Trophoblast cell (in vitro differentiated cells and primary cell): ENCODE data around the gene HIC2.
"Not testable (repeated sequence)": the region's sequence is repeated elsewhere in the genome, so short reads cannot be mapped to it uniquely, and the experiment has no call there.

Source experiments
- DNase-seq, 2 donors: peaks; one replicate each; pipeline ENCODE4 v3.0.0-alpha.2; 2016
- H2AFZ ChIP-seq: 2 replicates; pipeline ENCODE4 v1.6.1; 2013; ENCODE audit warnings: low read length, moderate library complexity, mild to moderate bottlenecking; ENCODE audit not compliant: insufficient read depth, poor library complexity
- H2AK5ac ChIP-seq: 2 replicates; pipeline ENCODE4 v1.6.1; 2013; ENCODE audit warnings: mild to moderate bottlenecking, low read length
- H2BK120ac ChIP-seq: 2 replicates; pipeline ENCODE4 v1.6.1; 2013; ENCODE audit warnings: low read length, mild to moderate bottlenecking, moderate library complexity; ENCODE audit not compliant: insufficient read depth, poor library complexity
- H2BK12ac ChIP-seq: 2 replicates; pipeline ENCODE4 v1.6.1; 2013; ENCODE audit warnings: mild to moderate bottlenecking, low read length, moderate library complexity
- H2BK5ac ChIP-seq: 2 replicates; pipeline ENCODE4 v1.6.1; 2013; ENCODE audit warnings: low read length, low read depth, moderate library complexity, mild to moderate bottlenecking; ENCODE audit not compliant: poor library complexity
- H3K14ac ChIP-seq: 2 replicates; pipeline ENCODE4 v1.6.1; 2013; ENCODE audit warnings: mild to moderate bottlenecking, low read length
- H3K18ac ChIP-seq: 2 replicates; pipeline ENCODE4 v1.6.1; 2013; ENCODE audit warnings: mild to moderate bottlenecking, low read length
- H3K23ac ChIP-seq: 2 replicates; pipeline ENCODE4 v1.6.1; 2013; ENCODE audit warnings: low read length
- H3K27ac ChIP-seq: 2 replicates; pipeline ENCODE4 v1.5.1; 2013; ENCODE audit warnings: low read depth, mild to moderate bottlenecking, inconsistent platforms, low read length, moderate library complexity
- H3K27me3 ChIP-seq: 2 replicates; pipeline ENCODE4 v1.6.1; 2013; ENCODE audit warnings: inconsistent platforms, mild to moderate bottlenecking, low read length, moderate library complexity; ENCODE audit not compliant: insufficient read depth
- H3K36me3 ChIP-seq, 2 experiments: 1 replicate in 1 of 2; 2 replicates in 1 of 2; pipeline ENCODE4 v1.6.1; 2013; ENCODE audit warnings: low read length in 2 of 2, mild to moderate bottlenecking in 2 of 2, moderate library complexity in 1 of 2; ENCODE audit not compliant: insufficient read depth in 2 of 2, control insufficient read depth in 1 of 2
- H3K4ac ChIP-seq: 2 replicates; pipeline ENCODE4 v1.6.1; 2013; ENCODE audit warnings: low read depth, mild to moderate bottlenecking, low read length, moderate library complexity
- H3K4me1 ChIP-seq, 2 experiments: 1 replicate in 1 of 2; 2 replicates in 1 of 2; pipeline ENCODE4 v1.6.1; 2013; ENCODE audit warnings: low read length in 2 of 2, mild to moderate bottlenecking in 2 of 2, moderate library complexity in 1 of 2; ENCODE audit not compliant: insufficient read depth in 2 of 2, control insufficient read depth in 1 of 2
- H3K4me2 ChIP-seq: 2 replicates; pipeline ENCODE4 v1.6.1; 2013; ENCODE audit warnings: inconsistent platforms, mild to moderate bottlenecking, low read length, moderate library complexity
- H3K4me3 ChIP-seq: 2 replicates; pipeline ENCODE4 v1.5.1; 2013; ENCODE audit warnings: mild to moderate bottlenecking, low read depth, low read length, inconsistent platforms
- H3K79me1 ChIP-seq: one replicate; pipeline ENCODE4 v1.6.1; 2013; ENCODE audit warnings: low read length
- H3K79me2 ChIP-seq: 2 replicates; pipeline ENCODE4 v1.6.1; 2013; ENCODE audit warnings: low read length, mild to moderate bottlenecking; ENCODE audit not compliant: control insufficient read depth, insufficient read depth, poor library complexity
- H3K9ac ChIP-seq: 2 replicates; pipeline ENCODE4 v1.6.1; 2013; ENCODE audit warnings: mild to moderate bottlenecking, low read length
- H3K9me3 ChIP-seq: 2 replicates; pipeline ENCODE4 v1.6.1; 2013; ENCODE audit warnings: low read depth, mild to moderate bottlenecking, control low read depth, inconsistent platforms, low read length; ENCODE audit not compliant: insufficient read depth
- H4K12ac ChIP-seq: 2 replicates; pipeline ENCODE4 v1.6.1; 2013; ENCODE audit warnings: low read depth, mild to moderate bottlenecking, low read length, moderate library complexity
- H4K8ac ChIP-seq: 2 replicates; pipeline ENCODE4 v1.6.1; 2013; ENCODE audit warnings: low read depth, mild to moderate bottlenecking, low read length, moderate library complexity
- H4K91ac ChIP-seq: one replicate; pipeline ENCODE4 v1.6.1; 2013; ENCODE audit warnings: low read depth, mild to moderate bottlenecking, low read length, moderate library complexity
- WGBS: extraction: QIAGEN DNeasy Blood & Tissue Kit; methylation state at CpG from one replicate; pipeline ENCODE4 v1.1.7; 2013; ENCODE audit warnings: missing lambda C conversion rate; ENCODE audit not compliant: insufficient read length, insufficient coverage; ENCODE audit errors: extremely low coverage; 5-methylcytosine and 5-hydroxymethylcytosine counted together

HIC2 gene

DNA sequence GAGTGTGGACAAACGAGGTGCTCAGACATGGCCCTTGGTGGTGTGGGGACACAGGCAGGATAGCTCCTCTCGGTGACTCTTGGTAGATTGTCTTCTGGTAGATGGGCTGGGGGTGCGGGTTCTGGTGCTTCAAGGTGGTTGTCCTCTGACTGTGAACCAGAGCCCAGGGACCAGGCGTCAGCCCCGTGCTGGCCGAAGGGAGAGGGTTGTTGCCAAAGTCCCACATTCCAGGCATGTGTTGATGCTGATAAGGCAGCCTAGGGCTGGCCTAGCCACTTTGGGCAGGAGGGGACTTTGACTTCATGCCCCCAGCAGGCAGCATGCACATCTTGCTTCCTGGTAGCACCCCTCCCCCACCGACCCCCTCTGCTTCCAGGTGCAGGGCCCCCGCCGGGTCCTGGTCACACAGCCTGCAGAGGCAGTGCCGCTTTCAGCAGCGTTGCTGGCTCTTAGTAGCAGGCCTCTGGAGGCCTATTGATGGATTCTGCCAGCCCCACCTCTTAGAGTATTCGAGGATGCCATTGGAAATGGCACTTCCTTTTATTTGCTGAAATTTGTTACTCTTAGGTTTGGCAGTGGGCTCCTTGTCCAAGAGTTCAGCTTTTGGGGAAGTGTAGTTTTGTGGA is 7.0 kb downstream of the HIC2 start:
- H3K9me3 ChIP-seq, H3K79me2 ChIP-seq, H4K8ac ChIP-seq, H3K4me2 ChIP-seq, H2BK12ac ChIP-seq, H3K4me1 ChIP-seq, H3K4me3 ChIP-seq, H4K12ac ChIP-seq, H2BK5ac ChIP-seq, H2AK5ac ChIP-seq, H2BK120ac ChIP-seq, H3K27ac ChIP-seq, H4K91ac ChIP-seq, H3K27me3 ChIP-seq, H3K4ac ChIP-seq, H3K79me1 ChIP-seq, H3K9ac ChIP-seq, H3K23ac ChIP-seq, H3K36me3 ChIP-seq, H2AFZ ChIP-seq, H3K18ac ChIP-seq, H3K14ac ChIP-seq, DNase-seq: not testable (repeated sequence)
- no CpG with 5 or more reads among the region's 12 CpGs for WGBS

DNA sequence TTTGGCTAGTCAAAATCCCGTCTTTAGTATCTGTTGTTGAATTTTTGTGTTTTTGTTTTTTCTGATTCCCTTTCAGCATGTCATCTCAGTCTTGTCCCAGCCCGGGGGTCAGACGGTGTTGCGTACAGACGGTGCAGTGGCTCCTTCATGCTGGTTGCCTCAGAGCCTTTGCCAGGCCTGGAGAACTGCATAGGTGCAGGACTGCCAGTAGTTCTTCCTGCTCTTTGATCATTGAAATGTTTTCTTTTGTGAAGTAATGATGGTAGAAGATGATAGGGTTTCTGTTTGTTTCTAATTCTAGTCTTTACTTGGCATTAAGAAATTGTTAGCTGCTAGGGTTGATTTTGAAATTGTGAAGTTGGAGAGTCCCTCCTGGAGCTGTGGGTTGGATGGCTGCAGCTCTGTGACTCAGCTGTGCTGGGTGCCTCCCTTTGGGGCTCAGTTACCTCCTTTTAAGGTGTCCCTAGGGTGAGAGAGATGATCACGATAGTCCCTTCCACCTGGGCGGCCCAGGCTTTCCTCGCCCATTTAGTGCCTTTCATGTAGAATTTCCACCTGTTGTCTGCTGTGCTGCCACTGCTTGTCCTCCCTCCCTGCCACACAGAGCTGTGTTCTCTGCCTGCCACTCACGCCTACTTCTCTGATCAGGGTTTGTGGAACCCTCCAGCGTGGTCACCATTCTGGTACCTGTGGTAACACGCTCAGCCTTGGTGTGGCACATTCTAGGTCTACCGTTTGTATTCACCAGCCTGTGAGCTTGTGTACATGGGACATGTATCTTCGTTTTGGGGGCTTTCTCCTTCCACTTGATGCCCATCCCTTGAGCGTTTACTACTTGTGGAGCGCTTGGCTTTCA is 17.4 kb downstream of the HIC2 start:
- not testable (repeated sequence) for H4K8ac ChIP-seq, H3K79me1 ChIP-seq, H3K9me3 ChIP-seq, H3K27me3 ChIP-seq, H2AK5ac ChIP-seq, H3K4ac ChIP-seq, H3K36me3 ChIP-seq, H3K4me2 ChIP-seq, DNase-seq, H3K9ac ChIP-seq, H3K27ac ChIP-seq, H3K79me2 ChIP-seq, H2BK5ac ChIP-seq, H2BK12ac ChIP-seq, H4K12ac ChIP-seq, H2BK120ac ChIP-seq, H4K91ac ChIP-seq, H3K18ac ChIP-seq, H3K4me1 ChIP-seq, H3K14ac ChIP-seq, H2AFZ ChIP-seq, H3K4me3 ChIP-seq, H3K23ac ChIP-seq
- no CpG with 5 or more reads among the region's 15 CpGs for WGBS

DNA sequence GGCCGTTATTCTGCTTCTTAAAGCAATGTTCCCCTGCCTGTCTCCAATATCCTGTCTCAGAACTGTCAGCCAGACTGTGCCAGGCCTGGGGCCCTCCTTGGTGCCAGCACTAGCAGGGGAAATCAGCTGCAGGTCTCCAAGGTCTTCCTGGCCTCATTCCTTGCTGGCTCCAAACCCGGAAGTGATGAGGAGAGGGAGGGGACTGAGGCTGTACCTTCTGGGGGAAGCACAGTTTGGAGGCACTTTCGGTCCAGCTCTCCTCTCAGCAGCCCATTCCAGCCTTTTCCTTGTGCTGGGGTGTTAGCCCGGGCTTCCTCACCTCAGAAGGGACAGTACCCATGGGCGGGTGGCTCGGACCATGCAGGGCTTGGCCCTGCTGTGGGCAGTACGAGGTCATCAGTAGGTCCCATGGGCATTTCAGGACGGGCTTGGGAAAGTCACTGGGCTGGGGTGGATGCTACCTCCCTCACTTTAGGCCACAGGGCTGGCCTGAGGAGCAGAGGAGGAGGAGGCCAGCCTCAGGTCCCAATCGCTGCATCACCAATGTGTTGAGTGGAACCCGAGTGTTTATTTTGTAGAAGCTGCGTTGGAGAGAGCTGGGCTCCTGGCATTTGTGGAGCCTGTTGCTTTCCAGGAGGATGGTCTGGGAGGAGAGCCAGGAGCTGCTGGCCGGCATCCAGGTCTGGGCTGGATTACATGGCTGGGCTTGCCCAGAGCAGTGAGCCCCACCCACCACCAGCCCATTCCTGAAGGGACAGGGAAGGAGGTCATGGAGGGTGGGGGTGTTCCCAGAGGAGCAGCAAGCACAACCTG is 19.0 kb downstream of the HIC2 start:
- no CpG with 5 or more reads among the region's 12 CpGs for WGBS
- H3K14ac ChIP-seq, result not testable (repeated sequence)

DNA sequence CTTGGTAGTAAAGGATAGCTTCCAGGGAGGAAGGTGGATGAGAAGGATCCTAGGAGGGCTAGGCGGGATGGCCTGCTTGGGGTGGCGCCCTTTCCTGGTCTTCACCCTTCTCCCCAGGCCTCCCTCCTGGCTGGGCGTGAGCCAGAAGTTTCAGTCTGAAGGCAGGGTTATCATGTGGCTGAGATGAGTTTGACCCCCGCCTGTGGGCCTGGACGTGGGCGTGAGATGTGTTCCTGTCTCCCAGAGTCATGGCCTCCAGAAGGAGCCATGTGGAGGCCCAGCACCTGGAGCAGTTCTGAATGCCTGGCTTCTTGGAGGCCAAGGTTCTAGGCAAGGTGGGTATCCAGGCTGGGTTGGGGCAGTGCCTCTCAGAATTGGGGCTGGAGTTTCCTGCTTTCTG is 20.8 kb downstream of the HIC2 start:
- peak overlapping the region; percentile 55 for H3K4ac ChIP-seq
- not testable (repeated sequence) for H2AK5ac ChIP-seq, H3K4me2 ChIP-seq, H3K9me3 ChIP-seq, H4K91ac ChIP-seq, H4K8ac ChIP-seq, H3K4me1 ChIP-seq, H2BK12ac ChIP-seq, H3K14ac ChIP-seq, H2BK5ac ChIP-seq, DNase-seq, H2AFZ ChIP-seq, H3K4me3 ChIP-seq, H3K27ac ChIP-seq, H3K27me3 ChIP-seq, H4K12ac ChIP-seq, H3K9ac ChIP-seq, H3K79me1 ChIP-seq, H3K23ac ChIP-seq, H3K18ac ChIP-seq, H3K36me3 ChIP-seq, H3K79me2 ChIP-seq
- H2BK120ac ChIP-seq, result peak overlapping the region; percentile 33
- no CpG with 5 or more reads among the region's 6 CpGs for WGBS

More for the DNA sequence above, 19.0 kb downstream of the HIC2 start:
- H3K4ac ChIP-seq, H3K27me3 ChIP-seq, H3K9me3 ChIP-seq, H3K79me1 ChIP-seq, H4K12ac ChIP-seq, H2BK12ac ChIP-seq, H3K4me2 ChIP-seq, H3K4me1 ChIP-seq, H4K8ac ChIP-seq, H3K79me2 ChIP-seq, H3K18ac ChIP-seq, H3K23ac ChIP-seq, H2AK5ac ChIP-seq, H3K9ac ChIP-seq, H2BK120ac ChIP-seq, H3K36me3 ChIP-seq, H3K4me3 ChIP-seq, H2AFZ ChIP-seq, H2BK5ac ChIP-seq, H4K91ac ChIP-seq, DNase-seq: not testable (repeated sequence)
- H3K27ac ChIP-seq, result peak overlapping the region; percentile 40
